WTC11 (cell line): ENCODE results near the gene VWA3A. TPM values are rescaled to one million over a fixed set of nuclear protein-coding genes. Genes with fewer than 3 reads are reported as not detected.

Source experiments
- ATAC-seq: fragments of 200-7000 bp; cut with Tn5 transposase; 2 replicates; pipeline ENCODE4 v1.10.0; 2021; ENCODE audit warnings: mild to moderate bottlenecking, moderate library complexity
- CTCF ChIA-PET: fragments of 300-600 bp; sonication (Branson Sonifier 250); formaldehyde crosslinking; loops from one replicate; lab custom pipeline; 2021; ENCODE audit warnings: antibody characterized with exemption; lab: Charles Lee
- POLR2A ChIA-PET: fragments of 350-600 bp; sonication (Branson Sonifier 250); formaldehyde crosslinking; loops from one replicate; lab custom pipeline; 2021; ENCODE audit warnings: antibody characterized with exemption; lab: Charles Lee
- DNase-seq: peaks from one replicate; pipeline ENCODE4 v3.0.0; 2021; ENCODE audit warnings: low spot score
- H3K27ac Mint-ChIP-seq: 2 replicates; pipeline ENCODE4 v1.8.0; 2021; ENCODE audit warnings: mixed read lengths
- H3K27me3 Mint-ChIP-seq: 2 replicates; pipeline ENCODE4 v1.8.0; 2021; ENCODE audit warnings: low read depth, mild to moderate bottlenecking, moderate library complexity, mixed read lengths
- H3K36me3 Mint-ChIP-seq: 2 replicates; pipeline ENCODE4 v1.8.0; 2021; ENCODE audit warnings: mixed read lengths
- H3K4me1 Mint-ChIP-seq: 2 replicates; pipeline ENCODE4 v1.8.0; 2022; ENCODE audit warnings: mixed read lengths
- H3K4me3 Mint-ChIP-seq: 2 replicates; pipeline ENCODE4 v1.8.0; 2021; ENCODE audit warnings: mild to moderate bottlenecking, moderate library complexity, mixed read lengths
- H3K9me3 Mint-ChIP-seq: 2 replicates; pipeline ENCODE4 v1.8.0; 2021; ENCODE audit warnings: mixed read lengths
- CREM ChIP-seq: sonication (generic); formaldehyde crosslinking; IDR thresholded peaks from 2 replicates; pipeline ENCODE4 v1.8.1; 2022; ENCODE audit warnings: mild to moderate bottlenecking, missing genetic modification reagents, moderate library complexity
- EMX1 ChIP-seq: fragments of 250-450 bp; sonication (Bioruptor Pico); IDR thresholded peaks from 2 replicates; pipeline ENCODE4 v1.8.0; 2021; ENCODE audit warnings: mild to moderate bottlenecking
- GRHL2 ChIP-seq: fragments of 250-450 bp; sonication (Bioruptor Pico); IDR thresholded peaks from 2 replicates; pipeline ENCODE4 v1.8.0; 2022; ENCODE audit warnings: mild to moderate bottlenecking, moderate library complexity; ENCODE audit not compliant: insufficient replicate concordance, severe bottlenecking
- GTF2I ChIP-seq: fragments of 250-450 bp; sonication (Bioruptor Pico); conservative IDR thresholded peaks from 2 replicates; pipeline ENCODE4 v1.4.0; 2021; ENCODE audit warnings: mild to moderate bottlenecking
- MXD4 ChIP-seq: fragments of 250-450 bp; sonication (Bioruptor Pico); IDR thresholded peaks from 2 replicates; pipeline ENCODE4 v1.8.0; 2021; ENCODE audit warnings: mild to moderate bottlenecking, moderate library complexity, borderline replicate concordance
- MYBL2 ChIP-seq: sonication (generic); formaldehyde crosslinking; IDR thresholded peaks from 2 replicates; pipeline ENCODE4 v1.8.1; 2023; ENCODE audit warnings: mild to moderate bottlenecking, moderate library complexity, missing genetic modification reagents
- NR2C2 ChIP-seq: sonication (generic); formaldehyde crosslinking; IDR thresholded peaks from 2 replicates; pipeline ENCODE4 v1.8.0; 2022; ENCODE audit warnings: mild to moderate bottlenecking, missing genetic modification reagents
- NR3C1 ChIP-seq: sonication (generic); formaldehyde crosslinking; conservative IDR thresholded peaks from 2 replicates; pipeline ENCODE4 v1.8.1; 2023; ENCODE audit warnings: low read depth, mild to moderate bottlenecking, missing genetic modification reagents
- SMAD4 ChIP-seq: sonication (generic); formaldehyde crosslinking; IDR thresholded peaks from 2 replicates; pipeline ENCODE4 v1.8.0; 2022; ENCODE audit warnings: mild to moderate bottlenecking, missing genetic modification reagents
- SOX15 ChIP-seq: fragments of 250-450 bp; sonication (Bioruptor Pico); IDR thresholded peaks from 2 replicates; pipeline ENCODE4 v1.9.0; 2021; ENCODE audit warnings: mild to moderate bottlenecking
- TCF7 ChIP-seq: sonication (generic); formaldehyde crosslinking; IDR thresholded peaks from 2 replicates; pipeline ENCODE4 v1.8.0; 2022; ENCODE audit warnings: mild to moderate bottlenecking, low read depth, missing genetic modification reagents, moderate library complexity
- ZNF138 ChIP-seq: sonication (generic); formaldehyde crosslinking; conservative IDR thresholded peaks from 2 replicates; pipeline ENCODE4 v1.8.1; 2022; ENCODE audit warnings: mild to moderate bottlenecking, moderate library complexity, missing genetic modification reagents
- ZNF232 ChIP-seq: sonication (generic); formaldehyde crosslinking; IDR thresholded peaks from 2 replicates; pipeline ENCODE4 v1.8.0; 2022; ENCODE audit warnings: mild to moderate bottlenecking, missing genetic modification reagents
- total RNA-seq: library from RNA; stranded (reverse); gene quantifications from 3 replicates; pipeline ENCODE4 v1.2.3, GENCODE V29; 2021
- TF ChIP-seq, protein P1 (sequence below): fragments of 250-450 bp; sonication (Bioruptor Pico); conservative IDR thresholded peaks from 2 replicates; pipeline ENCODE4 v1.9.0; 2021; ENCODE audit warnings: mild to moderate bottlenecking
- TF ChIP-seq, protein P2 (sequence below): sonication (generic); formaldehyde crosslinking; IDR thresholded peaks from 2 replicates; pipeline ENCODE4 v1.8.0; 2022; ENCODE audit warnings: mild to moderate bottlenecking, missing genetic modification reagents
- TF ChIP-seq, protein P3 (sequence below): sonication (generic); formaldehyde crosslinking; IDR thresholded peaks from 2 replicates; pipeline ENCODE4 v1.8.1; 2022; ENCODE audit warnings: mild to moderate bottlenecking, missing genetic modification reagents, moderate library complexity, borderline replicate concordance
- TF ChIP-seq, protein P4 (sequence below): sonication (generic); formaldehyde crosslinking; IDR thresholded peaks from 2 replicates; pipeline ENCODE4 v1.8.0; 2022; ENCODE audit warnings: mild to moderate bottlenecking, missing genetic modification reagents
- TF ChIP-seq, protein P5 (sequence below): sonication (generic); formaldehyde crosslinking; conservative IDR thresholded peaks from 2 replicates; pipeline ENCODE4 v1.8.1; 2023; ENCODE audit warnings: mild to moderate bottlenecking, low read depth, missing genetic modification reagents, moderate library complexity

VWA3A gene
- total RNA-seq, 1 experiment from 2014 or later: 0.11 TPM

DNA sequence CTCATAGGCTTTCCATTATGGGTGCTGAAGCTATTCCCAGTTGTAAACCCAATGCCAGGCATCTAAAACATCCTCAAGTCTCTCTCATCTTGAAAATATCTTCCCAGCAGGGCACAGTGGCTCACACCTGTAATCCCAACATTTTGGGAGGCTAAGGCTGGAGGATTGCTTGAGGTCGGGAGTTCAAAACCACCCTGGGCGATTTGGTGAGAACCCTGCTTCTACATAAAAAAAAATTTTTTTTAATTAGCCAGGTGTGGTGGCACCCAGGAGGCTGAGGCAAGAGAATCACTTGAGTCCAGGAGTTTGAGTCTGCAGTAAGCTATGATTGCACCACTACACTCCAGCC is 100.7 kb downstream of the VWA3A start (continued):
- TF ChIP-seq SMAD4 (no peak), GTF2I (CRISPR knock-in tag) (no peak)
- TF ChIP-seq, protein P1, sequence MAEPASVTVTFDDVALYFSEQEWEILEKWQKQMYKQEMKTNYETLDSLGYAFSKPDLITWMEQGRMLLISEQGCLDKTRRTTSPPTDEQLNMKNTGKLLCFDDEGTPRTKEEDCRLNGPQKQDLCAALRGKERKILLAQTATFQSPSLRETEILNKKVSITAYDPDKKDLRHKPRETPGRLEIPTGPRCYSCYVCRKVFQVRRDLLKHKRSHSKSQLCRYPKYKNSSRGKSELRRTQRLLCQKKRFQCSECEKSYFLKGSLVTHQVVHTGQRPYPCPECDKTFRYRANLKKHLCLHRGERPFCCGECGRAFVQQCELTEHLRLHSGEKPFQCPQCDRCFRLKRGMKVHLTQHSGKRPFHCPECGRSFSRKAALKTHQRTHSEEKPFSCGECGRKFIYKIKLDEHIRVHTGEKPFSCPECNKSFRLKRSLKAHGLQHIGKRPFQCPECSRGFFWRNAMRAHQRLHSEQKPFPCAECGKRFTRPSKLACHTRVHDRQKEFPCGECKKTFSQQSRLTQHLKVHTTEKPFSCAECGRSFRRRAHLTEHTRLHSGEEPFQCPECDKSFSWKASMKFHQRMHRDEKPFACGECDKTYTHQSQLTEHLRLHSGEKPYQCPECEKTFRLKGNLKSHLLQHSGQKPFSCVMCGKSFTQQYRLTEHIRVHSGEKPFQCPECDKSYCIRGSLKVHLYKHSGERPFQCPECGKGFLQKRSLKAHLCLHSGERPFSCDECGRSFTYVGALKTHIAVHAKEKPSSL (CRISPR knock-in tag): no peak

DNA sequence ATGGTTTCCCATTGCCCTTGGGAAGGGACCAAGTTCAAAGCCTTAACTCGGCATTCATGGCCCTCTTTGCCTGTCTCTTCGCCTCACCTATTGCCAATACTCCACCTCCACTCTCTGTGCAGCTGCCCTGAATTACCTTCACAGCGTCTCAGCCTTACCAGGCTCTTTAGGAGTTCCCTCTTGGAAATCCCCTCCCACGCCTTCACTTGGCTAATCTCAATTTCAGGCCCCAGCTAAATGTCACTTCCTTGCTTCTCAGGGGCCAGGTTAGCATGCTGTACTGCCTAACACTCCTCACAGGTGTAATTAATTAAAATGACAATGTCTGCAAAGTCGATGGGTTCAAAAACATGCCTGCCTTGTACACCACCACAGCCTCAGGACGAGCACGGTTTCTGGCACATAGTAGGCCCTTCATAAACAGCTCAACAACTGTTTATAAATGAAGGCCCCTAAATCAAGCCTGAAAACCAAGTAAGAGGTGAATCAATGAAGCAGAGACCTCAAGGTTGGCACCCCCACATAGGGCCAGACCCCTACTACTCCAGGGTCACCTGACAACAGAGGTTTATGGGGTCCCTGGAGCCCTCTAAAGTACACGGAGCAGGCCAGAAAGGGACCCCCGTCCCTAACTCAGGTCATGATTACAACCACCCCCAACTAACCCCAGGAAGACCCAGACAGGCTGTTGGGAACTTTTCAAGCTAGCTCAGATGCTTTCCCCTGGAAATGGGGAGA is 102.5 kb downstream of the VWA3A start:
- TF ChIP-seq, protein P2, sequence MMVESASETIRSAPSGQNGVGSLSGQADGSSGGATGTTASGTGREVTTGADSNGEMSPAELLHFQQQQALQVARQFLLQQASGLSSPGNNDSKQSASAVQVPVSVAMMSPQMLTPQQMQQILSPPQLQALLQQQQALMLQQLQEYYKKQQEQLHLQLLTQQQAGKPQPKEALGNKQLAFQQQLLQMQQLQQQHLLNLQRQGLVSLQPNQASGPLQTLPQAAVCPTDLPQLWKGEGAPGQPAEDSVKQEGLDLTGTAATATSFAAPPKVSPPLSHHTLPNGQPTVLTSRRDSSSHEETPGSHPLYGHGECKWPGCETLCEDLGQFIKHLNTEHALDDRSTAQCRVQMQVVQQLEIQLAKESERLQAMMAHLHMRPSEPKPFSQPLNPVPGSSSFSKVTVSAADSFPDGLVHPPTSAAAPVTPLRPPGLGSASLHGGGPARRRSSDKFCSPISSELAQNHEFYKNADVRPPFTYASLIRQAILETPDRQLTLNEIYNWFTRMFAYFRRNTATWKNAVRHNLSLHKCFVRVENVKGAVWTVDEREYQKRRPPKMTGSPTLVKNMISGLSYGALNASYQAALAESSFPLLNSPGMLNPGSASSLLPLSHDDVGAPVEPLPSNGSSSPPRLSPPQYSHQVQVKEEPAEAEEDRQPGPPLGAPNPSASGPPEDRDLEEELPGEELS (CRISPR knock-in tag): no peak
- TF ChIP-seq ZNF232 (CRISPR knock-in tag) (no peak), SOX15 (CRISPR knock-in tag) (no peak), NR3C1 (CRISPR knock-in tag) (no peak), ZNF138 (CRISPR knock-in tag) (no peak), MYBL2 (no peak), GRHL2 (CRISPR knock-in tag) (no peak), EMX1 (CRISPR knock-in tag) (no peak), CREM (CRISPR knock-in tag) (no peak), TCF7 (CRISPR knock-in tag) (no peak), MXD4 (CRISPR knock-in tag) (no peak), NR2C2 (CRISPR knock-in tag) (no peak)
- TF ChIP-seq, protein P3, sequence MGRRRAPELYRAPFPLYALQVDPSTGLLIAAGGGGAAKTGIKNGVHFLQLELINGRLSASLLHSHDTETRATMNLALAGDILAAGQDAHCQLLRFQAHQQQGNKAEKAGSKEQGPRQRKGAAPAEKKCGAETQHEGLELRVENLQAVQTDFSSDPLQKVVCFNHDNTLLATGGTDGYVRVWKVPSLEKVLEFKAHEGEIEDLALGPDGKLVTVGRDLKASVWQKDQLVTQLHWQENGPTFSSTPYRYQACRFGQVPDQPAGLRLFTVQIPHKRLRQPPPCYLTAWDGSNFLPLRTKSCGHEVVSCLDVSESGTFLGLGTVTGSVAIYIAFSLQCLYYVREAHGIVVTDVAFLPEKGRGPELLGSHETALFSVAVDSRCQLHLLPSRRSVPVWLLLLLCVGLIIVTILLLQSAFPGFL: no peak
- TF ChIP-seq, protein P4, sequence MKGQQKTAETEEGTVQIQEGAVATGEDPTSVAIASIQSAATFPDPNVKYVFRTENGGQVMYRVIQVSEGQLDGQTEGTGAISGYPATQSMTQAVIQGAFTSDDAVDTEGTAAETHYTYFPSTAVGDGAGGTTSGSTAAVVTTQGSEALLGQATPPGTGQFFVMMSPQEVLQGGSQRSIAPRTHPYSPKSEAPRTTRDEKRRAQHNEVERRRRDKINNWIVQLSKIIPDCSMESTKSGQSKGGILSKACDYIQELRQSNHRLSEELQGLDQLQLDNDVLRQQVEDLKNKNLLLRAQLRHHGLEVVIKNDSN: no peak
- TF ChIP-seq, protein P5, sequence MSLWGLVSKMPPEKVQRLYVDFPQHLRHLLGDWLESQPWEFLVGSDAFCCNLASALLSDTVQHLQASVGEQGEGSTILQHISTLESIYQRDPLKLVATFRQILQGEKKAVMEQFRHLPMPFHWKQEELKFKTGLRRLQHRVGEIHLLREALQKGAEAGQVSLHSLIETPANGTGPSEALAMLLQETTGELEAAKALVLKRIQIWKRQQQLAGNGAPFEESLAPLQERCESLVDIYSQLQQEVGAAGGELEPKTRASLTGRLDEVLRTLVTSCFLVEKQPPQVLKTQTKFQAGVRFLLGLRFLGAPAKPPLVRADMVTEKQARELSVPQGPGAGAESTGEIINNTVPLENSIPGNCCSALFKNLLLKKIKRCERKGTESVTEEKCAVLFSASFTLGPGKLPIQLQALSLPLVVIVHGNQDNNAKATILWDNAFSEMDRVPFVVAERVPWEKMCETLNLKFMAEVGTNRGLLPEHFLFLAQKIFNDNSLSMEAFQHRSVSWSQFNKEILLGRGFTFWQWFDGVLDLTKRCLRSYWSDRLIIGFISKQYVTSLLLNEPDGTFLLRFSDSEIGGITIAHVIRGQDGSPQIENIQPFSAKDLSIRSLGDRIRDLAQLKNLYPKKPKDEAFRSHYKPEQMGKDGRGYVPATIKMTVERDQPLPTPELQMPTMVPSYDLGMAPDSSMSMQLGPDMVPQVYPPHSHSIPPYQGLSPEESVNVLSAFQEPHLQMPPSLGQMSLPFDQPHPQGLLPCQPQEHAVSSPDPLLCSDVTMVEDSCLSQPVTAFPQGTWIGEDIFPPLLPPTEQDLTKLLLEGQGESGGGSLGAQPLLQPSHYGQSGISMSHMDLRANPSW: no peak
- no peaks in the 10 kb centered on the region for H3K9me3 Mint-ChIP-seq
- H3K27ac Mint-ChIP-seq: no peak overlapping the region
- ChIA-PET POLR2A (no interaction called here), CTCF (interaction anchor here (1.3 to 1.7 kb wide), 2 partner anchors 11 to 101 kb away, joined by 3 to 5 read pairs; partner anchors contain the start of gene EEF2K)
- DNase-seq (no peak), ATAC-seq (no peak)
- H3K27me3 Mint-ChIP-seq: peaks cover 5% of the 10 kb centered on the region
- H3K4me3 Mint-ChIP-seq: peak overlapping the region; percentile 89
- H3K36me3 Mint-ChIP-seq: no peaks in the 10 kb centered on the region
- H3K4me1 Mint-ChIP-seq: peaks cover 21% of the 10 kb centered on the region
